WTC11 (cell line): Measurements from ENCODE around the gene THOC5.

Experiments used
- ERG ChIP-seq: fragments of 250-450 bp; sonication (Bioruptor Pico); IDR thresholded peaks from 2 replicates; pipeline ENCODE4 v1.8.0; 2021; ENCODE audit warnings: mild to moderate bottlenecking
- MAX ChIP-seq: sonication (generic); formaldehyde crosslinking; IDR thresholded peaks from 2 replicates; pipeline ENCODE4 v1.8.0; 2022; ENCODE audit warnings: mild to moderate bottlenecking, missing genetic modification reagents
- NR2C2 ChIP-seq: sonication (generic); formaldehyde crosslinking; IDR thresholded peaks from 2 replicates; pipeline ENCODE4 v1.8.0; 2022; ENCODE audit warnings: mild to moderate bottlenecking, missing genetic modification reagents
- ZNF138 ChIP-seq: sonication (generic); formaldehyde crosslinking; conservative IDR thresholded peaks from 2 replicates; pipeline ENCODE4 v1.8.1; 2022; ENCODE audit warnings: mild to moderate bottlenecking, moderate library complexity, missing genetic modification reagents
- TF ChIP-seq, protein P1 (sequence below): sonication (generic); formaldehyde crosslinking; IDR thresholded peaks from 2 replicates; pipeline ENCODE4 v1.8.0; 2022; ENCODE audit warnings: mild to moderate bottlenecking, missing genetic modification reagents
- TF ChIP-seq, protein P2 (sequence below): fragments of 200-600 bp; IDR thresholded peaks from 2 replicates; pipeline ENCODE4 v1.8.0; 2022; ENCODE audit warnings: antibody characterized with exemption
- TF ChIP-seq, protein P3 (sequence below): sonication (generic); formaldehyde crosslinking; IDR thresholded peaks from 2 replicates; pipeline ENCODE4 v1.8.1; 2022; ENCODE audit warnings: low read depth, mild to moderate bottlenecking, moderate library complexity, missing genetic modification reagents, borderline replicate concordance
- TF ChIP-seq, protein P4 (sequence below): sonication (generic); formaldehyde crosslinking; IDR thresholded peaks from 2 replicates; pipeline ENCODE4 v1.8.0; 2023; ENCODE audit warnings: missing genetic modification reagents

- TF ChIP-seq, protein P1, sequence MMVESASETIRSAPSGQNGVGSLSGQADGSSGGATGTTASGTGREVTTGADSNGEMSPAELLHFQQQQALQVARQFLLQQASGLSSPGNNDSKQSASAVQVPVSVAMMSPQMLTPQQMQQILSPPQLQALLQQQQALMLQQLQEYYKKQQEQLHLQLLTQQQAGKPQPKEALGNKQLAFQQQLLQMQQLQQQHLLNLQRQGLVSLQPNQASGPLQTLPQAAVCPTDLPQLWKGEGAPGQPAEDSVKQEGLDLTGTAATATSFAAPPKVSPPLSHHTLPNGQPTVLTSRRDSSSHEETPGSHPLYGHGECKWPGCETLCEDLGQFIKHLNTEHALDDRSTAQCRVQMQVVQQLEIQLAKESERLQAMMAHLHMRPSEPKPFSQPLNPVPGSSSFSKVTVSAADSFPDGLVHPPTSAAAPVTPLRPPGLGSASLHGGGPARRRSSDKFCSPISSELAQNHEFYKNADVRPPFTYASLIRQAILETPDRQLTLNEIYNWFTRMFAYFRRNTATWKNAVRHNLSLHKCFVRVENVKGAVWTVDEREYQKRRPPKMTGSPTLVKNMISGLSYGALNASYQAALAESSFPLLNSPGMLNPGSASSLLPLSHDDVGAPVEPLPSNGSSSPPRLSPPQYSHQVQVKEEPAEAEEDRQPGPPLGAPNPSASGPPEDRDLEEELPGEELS (CRISPR knock-in tag), result no peak
- TF ChIP-seq MAX (CRISPR knock-in tag) (no peak), NR2C2 (CRISPR knock-in tag) (no peak), ZNF138 (CRISPR knock-in tag) (no peak), ERG (no peak)
- TF ChIP-seq, protein P2, sequence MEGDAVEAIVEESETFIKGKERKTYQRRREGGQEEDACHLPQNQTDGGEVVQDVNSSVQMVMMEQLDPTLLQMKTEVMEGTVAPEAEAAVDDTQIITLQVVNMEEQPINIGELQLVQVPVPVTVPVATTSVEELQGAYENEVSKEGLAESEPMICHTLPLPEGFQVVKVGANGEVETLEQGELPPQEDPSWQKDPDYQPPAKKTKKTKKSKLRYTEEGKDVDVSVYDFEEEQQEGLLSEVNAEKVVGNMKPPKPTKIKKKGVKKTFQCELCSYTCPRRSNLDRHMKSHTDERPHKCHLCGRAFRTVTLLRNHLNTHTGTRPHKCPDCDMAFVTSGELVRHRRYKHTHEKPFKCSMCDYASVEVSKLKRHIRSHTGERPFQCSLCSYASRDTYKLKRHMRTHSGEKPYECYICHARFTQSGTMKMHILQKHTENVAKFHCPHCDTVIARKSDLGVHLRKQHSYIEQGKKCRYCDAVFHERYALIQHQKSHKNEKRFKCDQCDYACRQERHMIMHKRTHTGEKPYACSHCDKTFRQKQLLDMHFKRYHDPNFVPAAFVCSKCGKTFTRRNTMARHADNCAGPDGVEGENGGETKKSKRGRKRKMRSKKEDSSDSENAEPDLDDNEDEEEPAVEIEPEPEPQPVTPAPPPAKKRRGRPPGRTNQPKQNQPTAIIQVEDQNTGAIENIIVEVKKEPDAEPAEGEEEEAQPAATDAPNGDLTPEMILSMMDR, result no peak
- TF ChIP-seq, protein P3, sequence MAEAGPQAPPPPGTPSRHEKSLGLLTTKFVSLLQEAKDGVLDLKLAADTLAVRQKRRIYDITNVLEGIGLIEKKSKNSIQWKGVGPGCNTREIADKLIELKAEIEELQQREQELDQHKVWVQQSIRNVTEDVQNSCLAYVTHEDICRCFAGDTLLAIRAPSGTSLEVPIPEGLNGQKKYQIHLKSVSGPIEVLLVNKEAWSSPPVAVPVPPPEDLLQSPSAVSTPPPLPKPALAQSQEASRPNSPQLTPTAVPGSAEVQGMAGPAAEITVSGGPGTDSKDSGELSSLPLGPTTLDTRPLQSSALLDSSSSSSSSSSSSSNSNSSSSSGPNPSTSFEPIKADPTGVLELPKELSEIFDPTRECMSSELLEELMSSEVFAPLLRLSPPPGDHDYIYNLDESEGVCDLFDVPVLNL (CRISPR knock-in tag), result no peak
- TF ChIP-seq, protein P4, sequence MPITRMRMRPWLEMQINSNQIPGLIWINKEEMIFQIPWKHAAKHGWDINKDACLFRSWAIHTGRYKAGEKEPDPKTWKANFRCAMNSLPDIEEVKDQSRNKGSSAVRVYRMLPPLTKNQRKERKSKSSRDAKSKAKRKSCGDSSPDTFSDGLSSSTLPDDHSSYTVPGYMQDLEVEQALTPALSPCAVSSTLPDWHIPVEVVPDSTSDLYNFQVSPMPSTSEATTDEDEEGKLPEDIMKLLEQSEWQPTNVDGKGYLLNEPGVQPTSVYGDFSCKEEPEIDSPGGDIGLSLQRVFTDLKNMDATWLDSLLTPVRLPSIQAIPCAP (CRISPR knock-in tag), result no peak
Observed at GRCh38 chr22:29587938-29588699, 34.6 kb upstream of the THOC5 start.
